ENCODE data around the gene TMEM212.

GRCh38 chr3:171835116-171835515 is 8.0 kb upstream of the TMEM212 start:
- no peak for TF ChIP-seq CTCF (IDR thresholded peaks at IDR 0.05)
- no peak for TF ChIP-seq EZH2 (IDR thresholded peaks at IDR 0.05; ENCODE audit: borderline replicate concordance, insufficient read depth, low read depth, low read length, poor library complexity, severe bottlenecking)
